Stimulated activated naive B cell treated with anti-CD40 and anti-IgM and Interleukin-4, amounts not matched to agents 10 μg/mL and 1 μg/mL and 100 μg/mL, for 72 hours (primary cell): Measurements from ENCODE around the gene SP6.

Experiments
- ATAC-seq, 2 donors: fragments of 150-1000 bp; cut with Tn5 transposase; replicated peaks; 2 replicates each; pipeline ENCODE4 v1.10.0; 2021; ENCODE audit warnings: moderate library complexity in 1 of 2
- DNase-seq: peaks from one replicate; pipeline ENCODE4 v3.0.0; 2021
- H3K27ac Mint-ChIP-seq: one replicate; pipeline ENCODE4 v1.8.0; 2022; ENCODE audit warnings: mild to moderate bottlenecking, mixed read lengths
- H3K27me3 Mint-ChIP-seq, 2 donors: one replicate each; pipeline ENCODE4 v1.8.0; 2022; ENCODE audit warnings: mixed read lengths in 2 of 2
- H3K36me3 Mint-ChIP-seq, 2 donors: one replicate each; pipeline ENCODE4 v1.8.0; 2022; ENCODE audit warnings: mixed read lengths in 2 of 2, mild to moderate bottlenecking in 1 of 2
- H3K4me1 Mint-ChIP-seq, 2 donors: one replicate each; pipeline ENCODE4 v1.8.0; 2022; ENCODE audit warnings: mixed read lengths in 2 of 2, mild to moderate bottlenecking in 1 of 2
- H3K4me3 Mint-ChIP-seq, 2 donors: one replicate each; pipeline ENCODE4 v1.8.0; 2022; ENCODE audit warnings: mild to moderate bottlenecking in 2 of 2, mixed read lengths in 2 of 2, moderate library complexity in 1 of 2
- H3K9me3 Mint-ChIP-seq, 2 donors: one replicate each; pipeline ENCODE4 v1.8.0; 2022; ENCODE audit warnings: mixed read lengths in 2 of 2, mild to moderate bottlenecking in 1 of 2

The SP6 gene

GRCh38 chr17:47800686-47801085 is 50.3 kb downstream of the SP6 start:
- peaks cover 0 to 3% of the 10 kb centered on the region in 2 donors for H3K4me1 Mint-ChIP-seq
- H3K36me3 Mint-ChIP-seq: no peaks in the 10 kb centered on the region
- no peak overlapping the region for H3K27ac Mint-ChIP-seq
- H3K9me3 Mint-ChIP-seq: no peaks in the 10 kb centered on the region
- ATAC-seq (no peak), DNase-seq (no peak)
- peaks cover 6 to 9% of the 10 kb centered on the region in 2 donors for H3K27me3 Mint-ChIP-seq
- H3K4me3 Mint-ChIP-seq: no peak overlapping the region

GRCh38 chr17:47797797-47798196 is 53.2 kb downstream of the SP6 start:
- no peak for DNase-seq
- Mint-ChIP-seq H3K4me1 (peaks cover 0 to 2% of the 10 kb centered on the region in 2 donors), H3K36me3 (no peaks in the 10 kb centered on the region), H3K4me3 (no peak overlapping the region), H3K27ac (no peak overlapping the region), H3K9me3 (no peaks in the 10 kb centered on the region), H3K27me3 (peaks cover 27 to 28% of the 10 kb centered on the region in 2 donors)
- ATAC-seq: no peak
